ENCODE data around the gene NR6A1. TPM values are rescaled to one million over a fixed set of nuclear protein-coding genes. Genes with fewer than 3 reads are reported as not detected.

The NR6A1 gene
- total and polyA plus RNA-seq, 2 of the 13 experiments (the other 11 are each of a cell fraction or from before 2014, with no cell fraction given) = 28.1 to 31.5 TPM

DNA sequence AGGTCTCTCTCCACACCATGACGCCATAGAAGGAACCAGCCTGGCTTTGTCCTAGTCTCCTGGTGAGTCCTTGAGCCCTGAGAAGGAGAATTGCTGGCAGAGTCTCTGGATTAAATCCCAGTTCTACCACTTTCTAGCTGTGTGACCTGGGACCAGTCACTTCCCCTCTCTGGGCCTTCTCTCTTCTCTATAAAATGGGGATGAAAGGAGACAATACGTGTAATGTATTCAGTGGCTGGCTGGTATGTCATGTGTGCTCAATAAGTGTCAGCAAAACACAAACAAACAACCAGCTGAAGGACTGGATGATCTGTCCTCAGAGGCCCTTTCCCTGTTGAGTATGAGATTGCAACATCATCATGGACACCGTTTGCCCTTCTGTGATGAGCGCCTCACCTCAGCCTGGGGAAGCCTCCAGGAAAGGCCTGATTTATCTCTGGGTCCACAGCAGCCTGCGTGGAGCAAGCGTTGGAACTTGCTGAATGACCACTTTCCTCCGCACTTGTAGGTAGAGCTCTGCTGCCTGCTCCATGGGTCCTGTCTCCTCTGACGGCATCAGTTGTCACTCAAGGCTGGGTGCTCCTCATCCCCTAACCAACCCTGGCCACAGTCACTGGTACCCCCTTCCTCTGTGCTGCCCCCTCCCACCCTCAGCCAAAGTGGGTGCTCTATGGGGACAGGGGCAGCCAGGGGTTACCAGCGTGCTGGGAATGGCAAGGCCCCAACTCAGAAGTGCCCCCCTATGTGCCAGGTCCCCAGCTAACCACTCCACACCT lies 260.3 kb downstream of the NR6A1 start (continued):
- TF ChIP-seq HNF4G (IDR thresholded peaks at IDR 0.05; ENCODE audit: borderline replicate concordance, low read depth, low read length) (no peak), HNF4G (CRISPR knock-in tag; IDR thresholded peaks at IDR 0.05; ENCODE audit: borderline replicate concordance, low read depth) (no peak), ZNF136 (CRISPR knock-in tag; IDR thresholded peaks at IDR 0.05; ENCODE audit: low read depth) (no peak), ZNF672 (CRISPR knock-in tag; IDR thresholded peaks at IDR 0.05) (no peak), KDM2A (CRISPR knock-in tag; IDR thresholded peaks at IDR 0.05; ENCODE audit: borderline replicate concordance, low read depth) (no peak), ZNF549 (CRISPR knock-in tag; IDR thresholded peaks at IDR 0.05) (no peak), ZBED4 (CRISPR knock-in tag; IDR thresholded peaks at IDR 0.05; ENCODE audit: borderline replicate concordance) (no peak), ZBTB20 (CRISPR knock-in tag; IDR thresholded peaks at IDR 0.05; ENCODE audit: borderline replicate concordance, low read depth) (no peak; the same call in 1 of the 2 replicates), ZNF660 (CRISPR knock-in tag; IDR thresholded peaks at IDR 0.05; ENCODE audit: borderline replicate concordance, low read depth) (no peak)
- TF ChIP-seq, protein P1, sequence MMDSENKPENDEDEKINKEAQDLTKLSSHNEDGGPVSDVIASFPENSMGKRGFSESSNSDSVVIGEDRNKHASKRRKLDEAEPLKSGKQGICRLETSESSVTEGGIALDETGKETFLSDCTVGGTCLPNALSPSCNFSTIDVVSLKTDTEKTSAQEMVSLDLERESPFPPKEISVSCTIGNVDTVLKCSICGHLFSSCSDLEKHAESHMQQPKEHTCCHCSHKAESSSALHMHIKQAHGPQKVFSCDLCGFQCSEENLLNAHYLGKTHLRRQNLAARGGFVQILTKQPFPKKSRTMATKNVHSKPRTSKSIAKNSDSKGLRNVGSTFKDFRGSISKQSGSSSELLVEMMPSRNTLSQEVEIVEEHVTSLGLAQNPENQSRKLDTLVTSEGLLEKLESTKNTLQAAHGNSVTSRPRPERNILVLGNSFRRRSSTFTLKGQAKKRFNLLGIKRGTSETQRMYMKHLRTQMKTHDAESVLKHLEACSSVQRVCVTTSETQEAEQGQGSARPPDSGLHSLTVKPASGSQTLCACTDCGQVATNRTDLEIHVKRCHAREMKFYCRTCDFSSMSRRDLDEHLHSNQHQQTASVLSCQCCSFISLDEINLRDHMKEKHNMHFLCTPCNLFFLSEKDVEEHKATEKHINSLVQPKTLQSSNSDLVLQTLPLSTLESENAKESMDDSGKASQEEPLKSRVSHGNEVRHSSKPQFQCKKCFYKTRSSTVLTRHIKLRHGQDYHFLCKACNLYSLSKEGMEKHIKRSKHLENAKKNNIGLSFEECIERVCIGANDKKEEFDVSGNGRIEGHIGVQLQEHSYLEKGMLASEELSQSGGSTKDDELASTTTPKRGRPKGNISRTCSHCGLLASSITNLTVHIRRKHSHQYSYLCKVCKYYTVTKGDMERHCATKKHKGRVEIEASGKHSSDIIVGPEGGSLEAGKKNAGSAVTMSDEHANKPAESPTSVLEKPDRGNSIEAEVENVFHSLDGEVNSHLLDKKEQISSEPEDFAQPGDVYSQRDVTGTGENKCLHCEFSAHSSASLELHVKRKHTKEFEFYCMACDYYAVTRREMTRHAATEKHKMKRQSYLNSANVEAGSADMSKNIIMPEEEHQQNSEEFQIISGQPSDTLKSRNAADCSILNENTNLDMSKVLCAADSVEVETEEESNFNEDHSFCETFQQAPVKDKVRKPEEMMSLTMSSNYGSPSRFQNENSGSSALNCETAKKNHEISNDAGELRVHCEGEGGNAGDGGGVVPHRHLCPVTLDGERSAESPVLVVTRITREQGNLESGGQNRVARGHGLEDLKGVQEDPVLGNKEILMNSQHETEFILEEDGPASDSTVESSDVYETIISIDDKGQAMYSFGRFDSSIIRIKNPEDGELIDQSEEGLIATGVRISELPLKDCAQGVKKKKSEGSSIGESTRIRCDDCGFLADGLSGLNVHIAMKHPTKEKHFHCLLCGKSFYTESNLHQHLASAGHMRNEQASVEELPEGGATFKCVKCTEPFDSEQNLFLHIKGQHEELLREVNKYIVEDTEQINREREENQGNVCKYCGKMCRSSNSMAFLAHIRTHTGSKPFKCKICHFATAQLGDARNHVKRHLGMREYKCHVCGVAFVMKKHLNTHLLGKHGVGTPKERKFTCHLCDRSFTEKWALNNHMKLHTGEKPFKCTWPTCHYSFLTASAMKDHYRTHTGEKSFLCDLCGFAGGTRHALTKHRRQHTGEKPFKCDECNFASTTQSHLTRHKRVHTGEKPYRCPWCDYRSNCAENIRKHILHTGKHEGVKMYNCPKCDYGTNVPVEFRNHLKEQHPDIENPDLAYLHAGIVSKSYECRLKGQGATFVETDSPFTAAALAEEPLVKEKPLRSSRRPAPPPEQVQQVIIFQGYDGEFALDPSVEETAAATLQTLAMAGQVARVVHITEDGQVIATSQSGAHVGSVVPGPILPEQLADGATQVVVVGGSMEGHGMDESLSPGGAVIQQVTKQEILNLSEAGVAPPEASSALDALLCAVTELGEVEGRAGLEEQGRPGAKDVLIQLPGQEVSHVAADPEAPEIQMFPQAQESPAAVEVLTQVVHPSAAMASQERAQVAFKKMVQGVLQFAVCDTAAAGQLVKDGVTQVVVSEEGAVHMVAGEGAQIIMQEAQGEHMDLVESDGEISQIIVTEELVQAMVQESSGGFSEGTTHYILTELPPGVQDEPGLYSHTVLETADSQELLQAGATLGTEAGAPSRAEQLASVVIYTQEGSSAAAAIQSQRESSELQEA (CRISPR knock-in tag; IDR thresholded peaks at IDR 0.05; ENCODE audit: not compliant biosample characterization) = no peak
- TF ChIP-seq, protein P2, sequence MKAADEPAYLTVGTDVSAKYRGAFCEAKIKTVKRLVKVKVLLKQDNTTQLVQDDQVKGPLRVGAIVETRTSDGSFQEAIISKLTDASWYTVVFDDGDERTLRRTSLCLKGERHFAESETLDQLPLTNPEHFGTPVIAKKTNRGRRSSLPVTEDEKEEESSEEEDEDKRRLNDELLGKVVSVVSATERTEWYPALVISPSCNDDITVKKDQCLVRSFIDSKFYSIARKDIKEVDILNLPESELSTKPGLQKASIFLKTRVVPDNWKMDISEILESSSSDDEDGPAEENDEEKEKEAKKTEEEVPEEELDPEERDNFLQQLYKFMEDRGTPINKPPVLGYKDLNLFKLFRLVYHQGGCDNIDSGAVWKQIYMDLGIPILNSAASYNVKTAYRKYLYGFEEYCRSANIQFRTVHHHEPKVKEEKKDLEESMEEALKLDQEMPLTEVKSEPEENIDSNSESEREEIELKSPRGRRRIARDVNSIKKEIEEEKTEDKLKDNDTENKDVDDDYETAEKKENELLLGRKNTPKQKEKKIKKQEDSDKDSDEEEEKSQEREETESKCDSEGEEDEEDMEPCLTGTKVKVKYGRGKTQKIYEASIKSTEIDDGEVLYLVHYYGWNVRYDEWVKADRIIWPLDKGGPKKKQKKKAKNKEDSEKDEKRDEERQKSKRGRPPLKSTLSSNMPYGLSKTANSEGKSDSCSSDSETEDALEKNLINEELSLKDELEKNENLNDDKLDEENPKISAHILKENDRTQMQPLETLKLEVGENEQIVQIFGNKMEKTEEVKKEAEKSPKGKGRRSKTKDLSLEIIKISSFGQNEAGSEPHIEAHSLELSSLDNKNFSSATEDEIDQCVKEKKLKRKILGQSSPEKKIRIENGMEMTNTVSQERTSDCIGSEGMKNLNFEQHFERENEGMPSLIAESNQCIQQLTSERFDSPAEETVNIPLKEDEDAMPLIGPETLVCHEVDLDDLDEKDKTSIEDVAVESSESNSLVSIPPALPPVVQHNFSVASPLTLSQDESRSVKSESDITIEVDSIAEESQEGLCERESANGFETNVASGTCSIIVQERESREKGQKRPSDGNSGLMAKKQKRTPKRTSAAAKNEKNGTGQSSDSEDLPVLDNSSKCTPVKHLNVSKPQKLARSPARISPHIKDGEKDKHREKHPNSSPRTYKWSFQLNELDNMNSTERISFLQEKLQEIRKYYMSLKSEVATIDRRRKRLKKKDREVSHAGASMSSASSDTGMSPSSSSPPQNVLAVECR (CRISPR knock-in tag; IDR thresholded peaks at IDR 0.05; ENCODE audit: borderline replicate concordance) = peak; percentile 64; the same call in 1 of the 2 replicates
